Astrocyte of the hippocampus (primary cell): Measurements from ENCODE around the gene UROC1.

Experiments used
- DNase-seq: peaks from one replicate; pipeline ENCODE4 v3.0.0; 2011; ENCODE audit warnings: low read depth, low spot score

Gene UROC1

DNA sequence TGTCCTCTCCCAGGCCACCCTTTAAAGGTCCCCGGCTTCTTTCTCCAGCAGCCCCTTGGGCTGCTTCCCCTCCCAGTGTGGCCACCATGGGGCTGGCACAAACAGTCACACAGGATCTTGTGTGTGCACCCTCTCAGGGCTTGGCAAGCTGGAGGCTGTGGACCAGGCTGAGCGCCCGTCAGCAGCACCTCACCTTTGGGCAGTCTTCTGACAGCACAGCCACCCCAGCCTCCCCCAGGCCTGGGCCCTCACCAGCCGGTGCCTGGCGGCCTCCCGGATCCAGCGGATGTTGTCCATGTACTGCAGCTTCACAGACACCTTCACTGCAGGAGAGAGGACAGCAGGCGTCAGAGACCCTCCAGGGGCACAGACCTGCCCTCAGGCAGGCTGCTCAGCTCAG lies 21.8 kb downstream of the UROC1 start:
- no peak for DNase-seq

DNA sequence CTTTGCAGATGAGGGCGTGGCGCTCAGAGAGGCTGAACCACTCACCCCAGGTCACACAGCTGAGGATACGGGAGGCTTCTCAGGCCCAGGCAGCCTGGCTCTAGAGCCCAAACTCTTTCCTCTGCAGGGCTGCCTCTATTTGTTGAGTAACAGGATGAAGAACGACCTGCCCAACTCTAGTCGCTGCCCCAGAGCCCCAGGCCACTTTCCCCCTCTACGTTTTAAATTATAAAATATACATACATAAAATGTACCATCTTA lies 22.7 kb downstream of the UROC1 start:
- no peak for DNase-seq

DNA sequence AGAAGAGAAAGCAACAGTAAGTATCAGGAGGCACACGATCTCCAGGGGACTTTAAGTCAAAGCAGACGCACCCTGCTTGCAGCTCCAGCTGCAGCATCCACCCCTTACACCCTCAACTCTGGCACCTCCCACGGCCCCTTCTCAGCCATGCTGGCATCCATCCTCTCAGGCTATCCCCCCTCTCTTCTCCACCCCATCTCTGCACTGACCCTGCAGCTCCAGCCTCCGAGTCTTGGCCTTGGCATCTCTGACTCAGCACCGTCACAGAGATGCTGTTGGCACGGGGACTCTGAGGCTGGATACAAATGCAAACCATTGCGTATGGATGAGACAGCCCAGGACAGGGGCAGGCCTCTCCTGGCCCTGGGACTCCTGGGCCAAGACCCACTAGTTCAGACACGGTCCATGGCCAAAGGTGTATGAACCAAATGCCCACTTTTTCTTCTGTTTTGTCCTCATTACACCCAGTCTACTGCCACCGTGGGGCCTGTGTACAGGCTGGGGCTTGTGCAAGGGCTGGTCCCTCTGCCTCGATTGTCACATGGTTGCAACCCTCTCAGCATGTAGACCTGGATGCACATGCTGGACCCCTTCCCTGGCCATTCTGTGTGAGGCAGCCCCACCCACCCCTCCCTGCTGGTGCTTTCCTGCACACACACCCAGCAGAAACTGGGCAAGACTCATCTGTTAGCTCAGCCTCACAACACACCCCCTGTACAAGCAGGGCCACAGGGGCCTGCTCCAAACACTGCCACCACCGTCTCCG lies 23.2 kb downstream of the UROC1 start:
- DNase-seq, result peak; percentile 48

DNA sequence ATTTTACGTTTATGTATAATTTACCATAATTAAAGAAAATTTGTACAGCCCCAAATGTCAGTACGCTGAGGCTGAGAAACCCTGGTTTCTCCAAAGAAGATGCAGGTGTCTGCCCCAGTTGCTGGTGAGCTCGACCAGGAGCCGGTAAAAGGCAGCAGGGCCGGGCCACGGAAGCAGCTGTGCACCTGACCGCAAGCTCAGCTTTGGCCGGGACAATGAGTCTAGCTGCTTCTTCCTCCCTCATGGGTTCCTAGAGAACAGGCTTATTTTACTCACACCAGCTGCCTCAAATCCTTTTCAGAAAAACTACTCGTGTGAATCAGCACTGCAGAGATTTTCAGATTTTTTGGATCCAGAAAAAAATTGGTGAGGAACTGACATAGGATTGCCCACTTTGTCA lies 23.8 kb downstream of the UROC1 start:
- DNase-seq, result no peak

DNA sequence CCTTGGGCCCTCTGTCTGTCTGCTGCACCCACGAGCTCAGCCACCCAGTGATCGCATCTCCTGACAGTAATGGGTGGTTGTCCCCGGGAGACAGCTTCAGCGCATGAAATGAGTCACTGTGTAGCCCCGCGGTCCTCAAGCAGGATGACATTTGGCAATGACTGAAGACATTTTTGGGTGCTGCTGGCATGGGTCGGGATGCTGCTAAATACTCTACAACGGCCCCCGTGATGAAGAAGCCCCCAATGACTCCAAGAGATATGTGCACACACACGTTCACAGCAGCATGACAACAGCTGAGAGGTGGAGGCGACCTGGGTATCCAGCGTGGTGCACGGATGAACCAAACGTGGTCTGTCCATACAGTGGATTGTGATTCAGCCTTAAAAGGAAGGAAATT lies 24.5 kb downstream of the UROC1 start:
- DNase-seq, result no peak

DNA sequence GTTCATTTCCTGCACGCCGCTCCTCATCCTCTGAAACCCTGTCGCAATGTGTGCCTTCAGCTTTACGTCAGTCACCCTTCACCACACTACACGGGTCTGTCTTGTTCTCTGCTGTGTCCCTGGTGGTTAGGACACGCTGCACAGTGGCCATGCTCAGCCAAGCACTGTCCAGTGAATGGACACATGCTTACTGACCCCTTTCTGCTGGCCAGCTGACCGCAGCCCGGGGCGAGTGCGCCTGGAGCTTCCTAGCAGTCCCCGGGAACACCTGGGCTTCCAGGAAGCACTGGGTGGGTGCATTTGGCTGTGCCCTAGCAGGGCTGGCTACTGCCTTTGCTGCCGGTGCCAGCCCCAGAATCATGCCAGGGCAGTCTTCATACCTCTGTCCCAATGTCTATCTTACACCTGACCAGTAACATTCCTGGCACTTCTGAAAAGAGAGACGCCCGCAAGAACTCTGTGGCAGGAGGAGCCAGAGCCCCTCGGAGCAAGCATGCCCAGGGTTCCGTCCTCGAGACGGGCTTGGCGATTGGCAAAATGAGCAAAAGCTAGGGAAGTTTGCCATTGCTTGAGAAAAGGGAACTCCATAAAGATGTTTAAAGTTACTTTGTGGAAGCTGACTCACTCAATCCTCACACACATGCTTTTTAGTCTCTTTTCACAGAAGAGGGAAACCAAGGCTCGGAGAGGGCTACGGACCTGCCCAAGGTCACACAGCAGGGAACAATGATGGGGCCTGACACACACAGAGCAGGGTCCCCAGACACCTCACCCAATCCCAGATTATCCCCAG lies 26.2 kb downstream of the UROC1 start:
- DNase-seq, result no peak

DNA sequence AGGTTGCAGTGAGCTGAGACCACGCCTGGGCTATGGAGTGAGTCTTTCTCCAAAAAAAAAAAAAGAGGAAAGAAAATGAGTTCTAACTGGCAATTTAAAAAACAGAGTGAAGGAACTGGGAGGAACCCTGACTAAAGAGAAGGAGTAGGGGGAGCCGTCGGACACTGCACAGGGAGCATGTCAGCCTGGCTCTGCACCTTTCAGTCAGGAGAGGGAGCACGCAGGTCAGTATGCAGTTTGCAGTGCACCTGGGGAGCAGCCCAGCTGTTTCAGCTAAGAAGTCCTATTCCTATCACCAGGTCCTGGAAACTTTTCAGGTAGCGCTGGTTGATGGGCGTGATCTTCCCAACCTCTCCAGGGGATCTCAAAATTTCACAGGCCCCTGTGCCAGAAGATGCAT lies 27.0 kb downstream of the UROC1 start:
- no peak for DNase-seq

DNA sequence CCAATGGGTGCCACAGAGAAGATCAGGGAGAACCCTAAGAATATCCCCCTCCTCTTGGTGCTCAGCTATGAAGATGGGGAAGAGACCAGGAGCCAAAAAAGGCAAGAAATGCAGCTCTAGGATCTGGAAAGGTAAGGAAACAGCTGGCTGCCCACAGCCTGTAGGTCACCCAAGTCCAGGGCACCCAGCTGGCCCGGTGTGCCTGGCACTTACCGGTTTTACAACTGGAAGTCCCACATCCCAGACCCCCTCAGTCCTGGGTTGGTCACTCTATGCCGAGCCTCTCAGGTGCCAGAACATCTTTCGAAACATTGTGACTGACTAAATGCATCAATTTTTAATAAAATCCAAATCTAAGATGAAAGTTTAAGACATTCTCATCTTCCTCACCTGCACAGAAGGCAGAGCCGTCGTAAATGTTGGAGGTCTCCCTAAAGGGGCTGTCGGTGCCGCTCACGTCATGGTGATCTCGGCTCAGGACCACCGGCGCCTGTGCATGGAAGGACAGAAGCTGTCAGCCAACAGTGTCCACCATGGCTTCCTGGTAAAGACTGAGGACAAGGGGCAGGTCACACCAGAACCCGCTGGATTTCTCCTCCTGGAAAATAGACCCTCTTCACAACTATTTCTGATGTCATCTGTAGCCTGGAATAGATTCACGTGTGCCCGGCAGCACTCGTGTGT lies 28.5 kb downstream of the UROC1 start:
- DNase-seq, result no peak

DNA sequence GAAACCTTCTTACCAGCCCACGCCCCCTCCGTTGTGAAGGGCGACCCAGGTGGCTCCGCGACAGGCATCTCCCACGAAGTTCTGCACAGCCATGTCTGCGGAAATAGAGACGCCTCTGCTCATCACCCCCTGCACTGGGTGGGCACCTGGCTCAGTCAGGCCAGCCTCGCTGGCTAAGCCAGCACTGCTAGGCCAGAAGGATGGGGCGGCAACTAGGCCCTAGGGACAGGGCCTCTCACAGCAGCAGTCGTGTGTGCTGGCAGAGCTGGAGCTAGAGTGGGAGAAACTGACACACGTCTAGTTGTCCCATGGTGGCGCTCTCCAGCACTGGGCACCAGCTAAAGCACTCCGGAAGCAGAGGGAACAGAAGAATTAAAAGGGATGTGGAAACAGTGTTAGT lies 29.4 kb downstream of the UROC1 start:
- DNase-seq, result no peak

DNA sequence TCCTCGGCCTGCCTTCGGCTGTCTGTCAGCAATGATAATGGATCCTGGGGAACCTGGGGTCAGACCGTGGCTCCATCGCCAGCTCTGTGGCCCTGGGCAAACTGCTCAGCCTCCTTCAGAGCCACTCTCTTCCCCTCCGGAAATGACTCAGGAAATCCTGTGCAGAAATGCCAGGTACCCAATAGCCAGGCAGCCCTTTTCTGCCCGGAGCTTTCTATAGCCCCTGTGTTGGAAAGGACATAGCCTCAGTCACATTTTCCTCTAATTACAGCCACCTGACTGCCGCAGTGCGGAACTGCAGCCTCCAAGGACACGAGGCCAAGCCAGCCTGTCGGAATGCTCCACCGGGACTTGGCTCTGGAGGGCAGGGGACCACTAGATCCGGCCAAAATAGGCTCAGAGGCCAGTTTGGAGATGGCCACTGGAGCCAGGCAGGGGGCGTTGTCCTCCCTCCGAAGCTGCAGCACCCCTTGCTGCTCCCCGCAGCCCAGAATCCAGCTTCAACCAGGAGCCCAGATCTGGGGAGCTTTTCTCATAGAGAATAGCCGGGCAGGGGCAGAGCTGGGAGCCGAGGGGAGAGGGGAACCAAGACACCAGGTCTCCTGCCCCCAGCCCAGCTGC lies 30.3 kb downstream of the UROC1 start:
- no peak for DNase-seq

DNA sequence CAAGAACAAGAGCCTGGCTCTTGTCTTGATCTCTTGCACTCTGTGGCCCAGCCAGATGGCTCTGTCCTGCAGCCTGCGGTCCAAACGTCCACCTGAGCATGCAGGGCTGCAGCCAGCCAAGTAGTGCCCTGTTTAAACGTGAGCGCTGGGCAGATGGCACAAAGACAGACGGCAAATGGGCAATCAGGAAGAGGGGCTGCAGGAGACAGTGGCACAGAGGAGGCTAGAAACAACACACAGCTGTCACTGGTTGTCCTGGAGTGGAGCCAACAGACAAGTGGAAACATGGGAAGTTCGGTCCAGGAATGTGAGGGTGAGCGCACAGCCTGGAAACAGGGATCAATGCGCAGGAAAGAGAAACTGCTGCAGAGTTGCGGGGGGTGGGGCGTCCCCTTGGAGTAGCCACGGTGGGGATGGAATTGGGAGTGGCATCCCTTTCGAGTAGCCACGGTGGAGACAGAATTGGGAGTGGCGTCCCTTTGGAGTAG lies 31.2 kb downstream of the UROC1 start:
- DNase-seq, result no peak

DNA sequence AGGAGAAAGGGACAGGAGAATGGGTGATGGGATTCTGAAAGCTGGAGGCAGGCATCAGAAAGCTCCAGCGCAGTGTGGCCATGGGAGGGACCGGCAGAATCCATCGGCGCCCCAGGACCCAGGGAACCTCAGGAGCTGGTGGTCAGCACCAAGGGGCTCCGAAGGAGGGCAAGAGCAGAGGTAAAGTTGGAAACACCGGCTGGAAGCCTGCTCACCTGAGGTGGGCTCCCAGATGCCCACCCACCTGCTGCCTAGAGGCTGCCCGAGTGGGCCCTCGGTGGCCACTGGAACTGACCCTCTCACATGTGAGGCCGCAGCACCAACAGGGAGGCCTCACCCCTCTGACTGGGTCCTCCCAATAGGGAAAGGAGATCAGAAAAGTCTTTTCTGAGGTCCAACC lies 31.6 kb downstream of the UROC1 start:
- no peak for DNase-seq

DNA sequence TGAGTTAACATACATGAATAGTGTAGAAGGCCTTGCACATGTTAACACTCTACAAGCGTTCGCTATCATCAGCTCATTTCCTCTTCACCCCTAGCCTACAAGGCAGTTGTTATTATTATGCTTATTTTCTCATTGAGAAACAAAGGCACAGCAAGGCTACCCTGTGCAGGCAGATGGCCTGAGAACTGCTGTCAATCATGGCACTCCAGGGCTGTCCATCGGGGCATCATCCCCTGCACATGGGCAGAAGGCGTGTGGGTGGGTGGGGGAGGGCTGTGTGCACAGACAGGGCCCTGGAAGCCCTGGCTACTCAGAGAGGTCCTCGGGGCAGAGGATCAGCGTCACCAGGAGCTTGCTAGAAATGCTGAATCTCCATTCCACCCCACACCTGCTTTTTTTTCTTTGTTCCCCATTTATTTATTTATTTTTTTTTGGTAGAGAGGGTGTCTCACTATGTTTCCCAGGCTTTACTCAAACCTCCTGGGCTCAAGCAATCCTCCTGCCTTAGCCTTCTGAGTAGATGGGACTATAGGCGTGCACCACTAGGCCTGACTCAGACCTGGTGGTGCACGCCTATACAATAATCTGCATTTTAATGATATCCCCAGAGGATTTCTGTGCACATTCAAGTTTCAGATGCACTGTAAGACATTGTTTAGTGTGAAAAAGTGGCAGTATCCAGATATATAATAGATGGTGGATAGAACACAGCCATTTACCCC lies 32.2 kb downstream of the UROC1 start:
- no peak for DNase-seq

DNA sequence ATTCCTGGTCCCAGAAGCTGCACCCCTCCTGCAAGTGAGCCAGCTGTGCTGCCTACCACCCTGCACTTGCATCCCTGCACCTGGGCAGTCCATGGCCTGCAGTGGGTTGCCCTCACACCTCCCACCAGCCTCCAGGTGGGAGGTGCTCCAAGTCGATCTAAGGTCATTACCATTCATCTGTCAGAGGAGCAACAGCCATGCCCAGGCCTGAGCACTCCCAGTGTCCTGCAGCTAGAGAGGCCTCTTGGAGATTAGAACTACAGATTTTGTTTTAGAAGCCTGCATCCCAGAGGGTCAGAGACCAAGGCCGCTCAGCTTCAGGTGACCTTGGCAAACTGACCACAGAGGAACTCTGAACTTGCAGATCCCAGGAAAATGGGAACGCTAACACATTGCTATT lies 32.9 kb downstream of the UROC1 start:
- DNase-seq, result no peak

DNA sequence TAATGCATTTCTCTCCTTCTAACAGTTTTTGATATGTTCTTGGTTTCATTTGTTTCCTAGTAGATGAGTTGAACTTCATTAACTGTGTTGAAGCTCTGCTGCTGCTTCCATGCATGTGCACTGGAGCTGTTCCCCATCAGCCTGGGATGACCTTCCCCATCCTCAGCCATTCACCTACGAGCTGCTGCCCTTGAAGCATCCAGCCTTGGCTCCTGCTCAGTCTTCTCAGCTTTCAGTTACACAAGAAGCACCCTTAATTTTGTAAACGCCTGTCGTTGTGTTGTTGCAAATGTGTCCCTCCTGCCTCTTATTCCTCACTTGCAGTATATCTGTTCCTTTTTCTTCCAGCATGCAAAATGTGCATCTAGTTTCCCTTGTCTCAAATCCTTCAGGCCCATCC lies 33.4 kb downstream of the UROC1 start:
- no peak for DNase-seq

DNA sequence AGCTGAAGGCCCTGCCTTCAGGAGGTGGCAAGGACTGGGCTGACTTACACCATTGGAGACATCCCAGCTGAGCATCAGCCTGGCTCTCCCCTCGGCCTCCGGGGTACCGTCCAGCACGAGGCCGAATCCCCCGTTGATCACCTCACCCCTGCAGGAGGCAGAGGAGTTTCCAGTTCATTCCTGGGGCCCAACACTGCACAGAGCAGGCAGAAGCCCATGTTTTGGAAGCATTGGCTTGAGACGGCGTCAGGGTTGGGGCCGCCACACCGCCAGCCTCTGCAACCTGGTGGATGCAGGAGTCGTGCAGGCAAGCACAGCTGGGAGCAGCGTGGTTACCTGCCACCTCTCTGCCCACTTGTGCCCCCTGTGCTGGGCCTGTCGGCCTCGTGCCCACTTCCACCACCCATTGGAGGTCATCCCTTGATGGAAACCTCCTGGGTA lies 34.2 kb downstream of the UROC1 start:
- DNase-seq, result no peak

DNA sequence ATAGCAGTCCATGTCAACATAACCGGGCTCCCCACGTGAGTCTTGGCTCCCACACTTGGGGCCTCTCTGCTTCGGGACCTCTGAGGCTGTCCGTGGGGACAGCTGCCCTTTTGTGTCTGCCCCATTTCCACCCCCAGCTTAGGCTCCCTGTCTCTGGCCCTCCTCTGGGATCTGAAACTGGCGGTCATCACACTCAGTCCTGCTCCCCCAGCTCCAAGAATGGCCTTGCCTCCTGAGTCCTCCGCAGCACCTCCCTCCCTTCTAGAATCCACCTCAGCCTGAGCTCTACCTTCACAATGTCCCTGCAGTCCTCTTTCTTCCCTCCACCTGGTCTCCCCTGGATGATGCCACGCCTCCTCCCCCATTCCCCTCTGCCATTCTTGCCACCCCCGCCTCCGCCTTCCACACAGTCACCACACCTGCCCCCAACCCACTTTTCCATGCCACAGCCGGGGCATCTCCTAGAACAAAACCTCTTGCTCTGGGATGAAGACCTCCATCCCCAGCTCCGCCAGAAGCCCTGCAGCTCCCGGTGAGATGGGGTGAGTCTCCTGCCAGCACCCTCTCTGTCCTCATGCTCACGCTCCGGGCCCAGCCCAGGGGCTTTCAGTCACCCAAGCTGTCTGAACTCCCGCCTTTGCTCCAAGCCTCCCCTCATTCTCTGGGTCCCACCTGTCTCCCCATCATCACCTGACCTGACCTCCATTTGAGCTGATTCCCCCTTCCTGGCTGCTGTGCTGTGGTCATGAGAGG lies 34.9 kb downstream of the UROC1 start:
- no peak for DNase-seq

DNA sequence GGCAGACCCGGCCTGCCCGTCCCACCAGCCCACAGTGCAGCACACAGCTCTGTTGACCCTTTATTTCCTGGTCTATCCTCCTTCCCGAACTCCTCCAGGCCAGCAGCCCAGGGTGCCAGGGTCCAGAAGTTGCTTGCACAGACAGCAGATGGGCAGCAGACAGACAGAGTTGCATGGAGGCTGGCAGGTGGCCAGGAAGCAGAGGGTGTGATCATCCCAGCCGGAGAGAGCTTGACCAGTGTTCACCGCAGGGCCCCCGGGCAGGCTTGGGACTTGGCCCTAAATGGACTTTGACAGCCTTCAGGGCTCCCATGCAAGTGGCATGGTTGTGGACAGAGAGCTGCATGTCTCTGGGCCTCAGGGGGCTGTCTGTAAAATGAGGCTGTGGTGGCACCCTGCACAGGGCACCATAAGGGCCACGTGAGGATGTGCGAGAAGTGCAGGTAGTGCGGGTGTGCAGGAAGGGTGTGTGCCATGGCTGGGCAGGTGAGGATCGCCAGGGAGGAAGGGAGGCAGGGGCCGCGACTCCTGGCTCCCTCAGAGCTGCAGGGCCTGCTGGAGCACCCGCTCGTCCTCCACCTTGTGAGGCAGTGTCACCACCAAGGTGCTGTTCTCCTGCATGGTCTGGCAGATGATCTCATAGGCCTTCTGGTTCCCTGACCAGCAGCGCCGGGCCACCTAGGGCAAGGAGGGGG lies 35.6 kb downstream of the UROC1 start:
- no peak for DNase-seq

DNA sequence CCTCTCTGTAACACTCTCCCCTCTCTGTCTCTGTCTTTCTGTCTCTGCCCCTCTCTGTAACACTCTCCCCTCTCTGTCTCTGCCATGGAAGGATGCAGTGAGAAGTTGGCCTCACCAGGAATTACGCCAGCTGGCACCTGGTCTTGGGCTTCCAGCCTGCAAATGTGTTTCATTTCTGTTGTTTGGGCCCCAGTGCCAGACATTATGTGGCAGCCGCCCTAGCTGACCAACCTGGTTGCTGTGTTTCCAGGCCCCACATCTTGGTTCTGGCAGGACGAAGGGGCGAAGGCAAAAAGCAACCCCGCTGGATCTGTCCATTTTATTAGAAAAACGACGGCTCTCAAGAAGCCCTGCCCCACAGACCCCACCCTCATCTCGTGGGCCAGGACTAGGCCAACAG lies 36.7 kb downstream of the UROC1 start:
- peak; percentile 46 for DNase-seq

DNA sequence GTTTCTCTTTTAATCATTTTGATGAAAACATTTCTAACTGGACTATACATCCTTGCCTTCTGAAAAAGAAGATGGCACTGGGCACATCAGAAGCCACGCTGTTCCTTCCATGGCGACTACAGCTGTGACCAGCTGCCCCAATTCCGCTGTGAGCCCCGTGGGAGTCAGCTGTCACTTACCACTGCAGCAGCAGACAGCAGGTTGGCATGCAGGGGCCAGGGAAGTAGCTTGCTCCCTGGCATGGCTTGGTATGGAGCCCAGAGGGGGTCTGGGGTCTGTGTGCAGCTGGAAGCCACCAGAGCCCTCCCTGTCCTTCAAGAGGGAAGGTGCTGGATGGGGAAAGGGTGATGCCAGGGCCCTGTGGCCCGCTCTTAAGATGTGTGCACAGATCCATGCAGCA lies 37.4 kb downstream of the UROC1 start:
- no peak for DNase-seq
